ENCODE measurements around the gene PHF5A.

DNA sequence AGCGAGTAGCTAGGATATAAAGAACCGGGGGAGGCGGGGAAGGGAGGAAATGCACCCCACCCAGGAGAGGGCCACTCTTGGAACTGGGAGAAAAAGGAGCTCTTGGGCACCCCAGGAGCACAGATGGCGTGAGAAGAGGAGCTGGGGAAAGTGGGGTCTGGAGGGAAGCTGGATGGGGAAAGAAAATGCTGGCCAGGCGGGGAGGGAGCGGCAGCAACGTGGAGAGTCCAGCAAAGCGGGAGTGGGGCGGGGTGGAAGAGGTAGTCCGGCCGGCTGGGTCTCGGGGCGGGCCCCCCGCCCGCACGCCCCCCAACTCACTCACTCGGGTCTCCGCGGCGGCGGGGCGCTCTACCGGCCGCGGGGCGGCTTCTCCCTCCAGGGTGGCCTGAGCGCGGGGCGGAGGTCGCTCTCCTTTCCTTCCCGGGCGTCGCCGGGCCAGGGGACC is 22.4 kb downstream of the PHF5A start:
- TF ChIP-seq CTCF (conservative IDR thresholded peaks at IDR 0.05 in 1 of 2, IDR thresholded peaks at IDR 0.05 in 1 of 2; ENCODE audit: low read depth in 1 of 2, low read length in 2 of 2) (no peak), EZH2 (IDR thresholded peaks at IDR 0.05; ENCODE audit: low read length, missing control alignments) (no peak)

Data from fibroblast of lung (primary cell).